Measurements from ENCODE around the gene ATXN10. TPM values are rescaled to one million over a fixed set of nuclear protein-coding genes. Genes with fewer than 3 reads are reported as not detected.

The ATXN10 gene
- total and polyA plus RNA-seq, 2 experiments from 2014 or later, result 99.0 to 163 TPM

DNA sequence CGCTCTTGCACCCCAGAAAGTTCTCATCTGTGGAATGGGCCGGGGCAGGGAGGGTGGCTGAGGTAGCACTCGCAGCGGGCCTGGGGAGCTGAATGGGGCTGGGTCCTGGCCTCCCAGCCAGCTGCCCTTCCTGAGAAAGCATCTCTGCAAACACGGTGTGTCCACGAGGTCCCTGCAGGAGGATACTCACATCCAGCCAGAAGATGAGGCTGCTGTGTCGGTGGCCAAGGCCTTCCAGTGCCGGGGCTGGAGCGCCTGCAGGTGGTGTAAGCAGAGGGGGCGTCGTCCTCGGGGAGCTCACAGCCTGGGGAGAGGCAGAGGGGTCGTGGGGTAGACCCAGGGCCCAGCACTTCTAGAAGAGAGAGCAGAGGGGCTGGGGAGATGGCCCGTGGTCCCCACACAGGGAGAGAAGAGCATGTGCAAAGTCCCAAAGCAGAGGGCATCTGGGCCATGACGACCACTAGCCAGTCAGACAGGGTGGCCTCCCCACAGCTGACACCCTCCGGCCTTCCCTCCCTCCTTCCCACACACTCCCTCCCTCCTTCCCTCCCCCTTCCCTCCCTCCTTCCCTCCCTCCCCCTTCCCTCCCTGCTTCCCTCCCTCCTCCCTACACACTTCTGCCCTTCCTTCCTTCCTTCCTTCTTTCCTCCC is 207.4 kb downstream of the ATXN10 start:
- H3K4me1 ChIP-seq (ENCODE audit: insufficient read depth), result peaks cover 9% of the 10 kb centered on the region; the same call in 1 of the 2 replicates
- H3F3A ChIP-seq (replicated peaks; ENCODE audit: low read depth), result no peaks in the 10 kb centered on the region
- H3K79me2 ChIP-seq (replicated peaks; ENCODE audit: insufficient read depth), result no peaks in the 10 kb centered on the region
- no peak overlapping the region for H2AFZ ChIP-seq
- no peak overlapping the region for H3K27ac ChIP-seq (ENCODE audit: low read depth)
- Mint-ChIP-seq H3K9me3 (no peaks in the 10 kb centered on the region), H3K4me1 (peaks cover 21% of the 10 kb centered on the region), H3K27ac (no peak overlapping the region), H3K36me3 (ENCODE audit: low read depth) (no peaks in the 10 kb centered on the region), H3K4me3 (no peak overlapping the region), H3K27me3 (ENCODE audit: insufficient read depth, low read depth, poor library complexity) (peaks cover 36% of the 10 kb centered on the region)
- H3K36me3 ChIP-seq (ENCODE audit: insufficient read depth), result no peaks in the 10 kb centered on the region
- no peaks in the 10 kb centered on the region for H3K27me3 ChIP-seq (ENCODE audit: insufficient read depth)
- H3K4me2 ChIP-seq, result no peak overlapping the region
- H3K9me2 ChIP-seq (ENCODE audit: insufficient read depth), result no peaks in the 10 kb centered on the region
- no peaks in the 10 kb centered on the region for H4K20me1 ChIP-seq (replicated peaks; ENCODE audit: insufficient read depth)
- peak; percentile 11; the same call in 2 of the 3 replicates for ATAC-seq
- DNase-seq (ENCODE audit: low spot score), result no peak
- H3K4me3 ChIP-seq, result no peak overlapping the region
- TF ChIP-seq CREB1 (CRISPR knock-in tag; IDR thresholded peaks at IDR 0.05; ENCODE audit: low read depth) (no peak), ZNF331 (CRISPR knock-in tag; IDR thresholded peaks at IDR 0.05; ENCODE audit: low read depth) (no peak), EZH2phosphoT487 (IDR thresholded peaks at IDR 0.05; ENCODE audit: unreplicated experiment) (no peak), ZNF114 (CRISPR knock-in tag; IDR thresholded peaks at IDR 0.05) (no peak), POLR2AphosphoS5 (IDR thresholded peaks at IDR 0.05; ENCODE audit: low read depth) (no peak), JUNB (IDR thresholded peaks at IDR 0.05; ENCODE audit: unreplicated experiment) (no peak), STAT1 (IDR thresholded peaks at IDR 0.05; ENCODE audit: unreplicated experiment) (no peak), NANOG (IDR thresholded peaks at IDR 0.05; ENCODE audit: borderline replicate concordance) (no peak), ETS1 (IDR thresholded peaks at IDR 0.05) (no peak)
- TF ChIP-seq, protein P1, sequence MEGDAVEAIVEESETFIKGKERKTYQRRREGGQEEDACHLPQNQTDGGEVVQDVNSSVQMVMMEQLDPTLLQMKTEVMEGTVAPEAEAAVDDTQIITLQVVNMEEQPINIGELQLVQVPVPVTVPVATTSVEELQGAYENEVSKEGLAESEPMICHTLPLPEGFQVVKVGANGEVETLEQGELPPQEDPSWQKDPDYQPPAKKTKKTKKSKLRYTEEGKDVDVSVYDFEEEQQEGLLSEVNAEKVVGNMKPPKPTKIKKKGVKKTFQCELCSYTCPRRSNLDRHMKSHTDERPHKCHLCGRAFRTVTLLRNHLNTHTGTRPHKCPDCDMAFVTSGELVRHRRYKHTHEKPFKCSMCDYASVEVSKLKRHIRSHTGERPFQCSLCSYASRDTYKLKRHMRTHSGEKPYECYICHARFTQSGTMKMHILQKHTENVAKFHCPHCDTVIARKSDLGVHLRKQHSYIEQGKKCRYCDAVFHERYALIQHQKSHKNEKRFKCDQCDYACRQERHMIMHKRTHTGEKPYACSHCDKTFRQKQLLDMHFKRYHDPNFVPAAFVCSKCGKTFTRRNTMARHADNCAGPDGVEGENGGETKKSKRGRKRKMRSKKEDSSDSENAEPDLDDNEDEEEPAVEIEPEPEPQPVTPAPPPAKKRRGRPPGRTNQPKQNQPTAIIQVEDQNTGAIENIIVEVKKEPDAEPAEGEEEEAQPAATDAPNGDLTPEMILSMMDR (conservative IDR thresholded peaks at IDR 0.05; ENCODE audit: low read depth in 2 of 2), result no peak

DNA sequence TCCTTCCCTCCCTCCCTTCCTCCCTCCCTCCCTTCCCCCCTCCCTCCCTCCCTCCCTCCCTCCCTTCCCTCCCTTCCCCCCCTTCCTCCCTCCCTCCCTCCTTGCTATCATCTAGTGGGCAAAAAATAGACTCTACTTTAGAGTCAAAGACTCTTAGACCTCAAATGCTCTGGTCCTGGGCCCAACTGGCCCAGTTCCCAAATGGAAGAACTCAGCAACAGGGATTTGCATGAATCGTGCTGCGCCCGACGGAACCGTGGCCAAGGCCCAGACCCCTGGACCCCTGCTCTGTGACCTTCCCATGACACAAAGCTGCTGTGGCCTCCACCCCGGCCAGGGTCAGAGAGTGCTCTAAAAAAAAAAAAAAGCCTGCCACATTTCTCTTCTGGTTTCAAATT is 207.9 kb downstream of the ATXN10 start:
- DNase-seq (ENCODE audit: low spot score) (no peak), ATAC-seq (no peak)
- Histone ChIP-seq H3K4me2 (no peak overlapping the region), H3K27ac (ENCODE audit: low read depth) (no peak overlapping the region), H3F3A (replicated peaks; ENCODE audit: low read depth) (no peaks in the 10 kb centered on the region), H3K9me2 (ENCODE audit: insufficient read depth) (no peaks in the 10 kb centered on the region), H3K36me3 (ENCODE audit: insufficient read depth) (no peaks in the 10 kb centered on the region), H2AFZ (no peak overlapping the region), H3K4me1 (ENCODE audit: insufficient read depth) (peaks cover 9% of the 10 kb centered on the region; the same call in 1 of the 2 replicates), H3K27me3 (ENCODE audit: insufficient read depth) (no peaks in the 10 kb centered on the region), H3K4me3 (no peak overlapping the region), H3K79me2 (replicated peaks; ENCODE audit: insufficient read depth) (no peaks in the 10 kb centered on the region), H4K20me1 (replicated peaks; ENCODE audit: insufficient read depth) (no peaks in the 10 kb centered on the region)
- no peak overlapping the region for H3K27ac Mint-ChIP-seq
- no peaks in the 10 kb centered on the region for H3K9me3 Mint-ChIP-seq
- H3K4me3 Mint-ChIP-seq, result no peak overlapping the region
- H3K27me3 Mint-ChIP-seq (ENCODE audit: insufficient read depth, low read depth, poor library complexity), result peaks cover 37% of the 10 kb centered on the region
- H3K36me3 Mint-ChIP-seq (ENCODE audit: low read depth), result no peaks in the 10 kb centered on the region
- TF ChIP-seq JUNB (IDR thresholded peaks at IDR 0.05; ENCODE audit: unreplicated experiment) (no peak), CREB1 (CRISPR knock-in tag; IDR thresholded peaks at IDR 0.05; ENCODE audit: low read depth) (no peak), ZNF331 (CRISPR knock-in tag; IDR thresholded peaks at IDR 0.05; ENCODE audit: low read depth) (no peak), ZNF114 (CRISPR knock-in tag; IDR thresholded peaks at IDR 0.05) (no peak), EZH2 (IDR thresholded peaks at IDR 0.05; ENCODE audit: low read depth, unreplicated experiment) (no peak)
- TF ChIP-seq, protein P2, sequence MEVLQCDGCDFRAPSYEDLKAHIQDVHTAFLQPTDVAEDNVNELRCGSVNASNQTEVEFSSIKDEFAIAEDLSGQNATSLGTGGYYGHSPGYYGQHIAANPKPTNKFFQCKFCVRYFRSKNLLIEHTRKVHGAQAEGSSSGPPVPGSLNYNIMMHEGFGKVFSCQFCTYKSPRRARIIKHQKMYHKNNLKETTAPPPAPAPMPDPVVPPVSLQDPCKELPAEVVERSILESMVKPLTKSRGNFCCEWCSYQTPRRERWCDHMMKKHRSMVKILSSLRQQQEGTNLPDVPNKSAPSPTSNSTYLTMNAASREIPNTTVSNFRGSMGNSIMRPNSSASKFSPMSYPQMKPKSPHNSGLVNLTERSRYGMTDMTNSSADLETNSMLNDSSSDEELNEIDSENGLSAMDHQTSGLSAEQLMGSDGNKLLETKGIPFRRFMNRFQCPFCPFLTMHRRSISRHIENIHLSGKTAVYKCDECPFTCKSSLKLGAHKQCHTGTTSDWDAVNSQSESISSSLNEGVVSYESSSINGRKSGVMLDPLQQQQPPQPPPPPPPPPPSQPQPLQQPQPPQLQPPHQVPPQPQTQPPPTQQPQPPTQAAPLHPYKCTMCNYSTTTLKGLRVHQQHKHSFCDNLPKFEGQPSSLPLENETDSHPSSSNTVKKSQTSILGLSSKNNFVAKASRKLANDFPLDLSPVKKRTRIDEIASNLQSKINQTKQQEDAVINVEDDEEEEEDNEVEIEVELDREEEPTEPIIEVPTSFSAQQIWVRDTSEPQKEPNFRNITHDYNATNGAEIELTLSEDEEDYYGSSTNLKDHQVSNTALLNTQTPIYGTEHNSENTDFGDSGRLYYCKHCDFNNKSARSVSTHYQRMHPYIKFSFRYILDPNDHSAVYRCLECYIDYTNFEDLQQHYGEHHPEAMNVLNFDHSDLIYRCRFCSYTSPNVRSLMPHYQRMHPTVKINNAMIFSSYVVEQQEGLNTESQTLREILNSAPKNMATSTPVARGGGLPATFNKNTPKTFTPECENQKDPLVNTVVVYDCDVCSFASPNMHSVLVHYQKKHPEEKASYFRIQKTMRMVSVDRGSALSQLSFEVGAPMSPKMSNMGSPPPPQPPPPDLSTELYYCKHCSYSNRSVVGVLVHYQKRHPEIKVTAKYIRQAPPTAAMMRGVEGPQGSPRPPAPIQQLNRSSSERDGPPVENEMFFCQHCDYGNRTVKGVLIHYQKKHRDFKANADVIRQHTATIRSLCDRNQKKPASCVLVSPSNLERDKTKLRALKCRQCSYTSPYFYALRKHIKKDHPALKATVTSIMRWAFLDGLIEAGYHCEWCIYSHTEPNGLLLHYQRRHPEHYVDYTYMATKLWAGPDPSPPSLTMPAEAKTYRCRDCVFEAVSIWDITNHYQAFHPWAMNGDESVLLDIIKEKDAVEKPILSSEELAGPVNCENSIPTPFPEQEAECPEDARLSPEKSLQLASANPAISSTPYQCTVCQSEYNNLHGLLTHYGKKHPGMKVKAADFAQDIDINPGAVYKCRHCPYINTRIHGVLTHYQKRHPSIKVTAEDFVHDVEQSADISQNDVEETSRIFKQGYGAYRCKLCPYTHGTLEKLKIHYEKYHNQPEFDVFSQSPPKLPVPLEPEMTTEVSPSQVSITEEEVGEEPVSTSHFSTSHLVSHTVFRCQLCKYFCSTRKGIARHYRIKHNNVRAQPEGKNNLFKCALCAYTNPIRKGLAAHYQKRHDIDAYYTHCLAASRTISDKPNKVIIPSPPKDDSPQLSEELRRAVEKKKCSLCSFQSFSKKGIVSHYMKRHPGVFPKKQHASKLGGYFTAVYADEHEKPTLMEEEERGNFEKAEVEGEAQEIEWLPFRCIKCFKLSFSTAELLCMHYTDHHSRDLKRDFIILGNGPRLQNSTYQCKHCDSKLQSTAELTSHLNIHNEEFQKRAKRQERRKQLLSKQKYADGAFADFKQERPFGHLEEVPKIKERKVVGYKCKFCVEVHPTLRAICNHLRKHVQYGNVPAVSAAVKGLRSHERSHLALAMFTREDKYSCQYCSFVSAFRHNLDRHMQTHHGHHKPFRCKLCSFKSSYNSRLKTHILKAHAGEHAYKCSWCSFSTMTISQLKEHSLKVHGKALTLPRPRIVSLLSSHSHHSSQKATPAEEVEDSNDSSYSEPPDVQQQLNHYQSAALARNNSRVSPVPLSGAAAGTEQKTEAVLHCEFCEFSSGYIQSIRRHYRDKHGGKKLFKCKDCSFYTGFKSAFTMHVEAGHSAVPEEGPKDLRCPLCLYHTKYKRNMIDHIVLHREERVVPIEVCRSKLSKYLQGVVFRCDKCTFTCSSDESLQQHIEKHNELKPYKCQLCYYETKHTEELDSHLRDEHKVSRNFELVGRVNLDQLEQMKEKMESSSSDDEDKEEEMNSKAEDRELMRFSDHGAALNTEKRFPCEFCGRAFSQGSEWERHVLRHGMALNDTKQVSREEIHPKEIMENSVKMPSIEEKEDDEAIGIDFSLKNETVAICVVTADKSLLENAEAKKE (CRISPR knock-in tag; IDR thresholded peaks at IDR 0.05), result no peak
- H3K4me1 Mint-ChIP-seq, result peaks cover 21% of the 10 kb centered on the region

All from GM23338 (cell line).